Neural progenitor cell (in vitro differentiated cells): Measurements from ENCODE around the gene NCEH1. TPM values are rescaled to one million over a fixed set of nuclear protein-coding genes. Genes with fewer than 3 reads are reported as not detected.

ENCODE experiments used
- DNase-seq: peaks from one replicate; pipeline ENCODE4 v3.0.0-alpha.2; 2016; ENCODE audit warnings: low spot score
- H2AFZ ChIP-seq: fragments of 200-600 bp; sonication (generic); replicated peaks from 2 replicates; pipeline ENCODE4 v1.6.1; 2016; ENCODE audit warnings: antibody characterized with exemption
- H3F3A ChIP-seq: fragments of 200-600 bp; sonication (generic); 2 replicates; pipeline ENCODE4 v1.6.1; 2016; ENCODE audit warnings: antibody characterized with exemption, low read depth
- H3K27ac ChIP-seq: fragments of 200-600 bp; sonication (generic); 2 replicates; pipeline ENCODE4 v1.5.1; 2016; ENCODE audit warnings: mild to moderate bottlenecking
- H3K27me3 ChIP-seq: fragments of 200-600 bp; sonication (generic); 2 replicates; pipeline ENCODE4 v1.6.1; 2016; ENCODE audit warnings: mild to moderate bottlenecking, moderate library complexity
- H3K36me3 ChIP-seq: fragments of 200-600 bp; sonication (generic); 2 replicates; pipeline ENCODE4 v1.5.1; 2016
- H3K4me1 ChIP-seq: fragments of 200-600 bp; sonication (generic); 2 replicates; pipeline ENCODE4 v1.6.1; 2016; ENCODE audit warnings: mixed run types
- H3K4me2 ChIP-seq: fragments of 200-600 bp; sonication (generic); 2 replicates; pipeline ENCODE4 v1.6.1; 2016
- H3K4me3 ChIP-seq: fragments of 200-600 bp; sonication (generic); 2 replicates; pipeline ENCODE4 v1.5.1; 2016
- H3K79me2 ChIP-seq: fragments of 200-600 bp; sonication (generic); 2 replicates; pipeline ENCODE4 v1.6.1; 2016; ENCODE audit warnings: low read depth
- H3K9ac ChIP-seq: fragments of 200-600 bp; sonication (generic); 2 replicates; pipeline ENCODE4 v1.6.1; 2016
- H3K9me3 ChIP-seq: fragments of 200-600 bp; sonication (generic); 2 replicates; pipeline ENCODE4 v1.5.1; 2016; ENCODE audit warnings: low read depth
- H4K20me1 ChIP-seq: fragments of 200-600 bp; sonication (generic); 2 replicates; pipeline ENCODE4 v1.6.1; 2016; ENCODE audit warnings: low read depth
- H3K27ac Mint-ChIP-seq: 3 replicates; pipeline ENCODE4 v1.8.0; 2021; ENCODE audit warnings: mixed read lengths
- H3K27me3 Mint-ChIP-seq: 2 replicates; pipeline ENCODE4 v1.8.0; 2022; ENCODE audit warnings: low read depth, mild to moderate bottlenecking, inconsistent platforms, moderate library complexity, mixed read lengths; ENCODE audit not compliant: insufficient read depth
- H3K36me3 Mint-ChIP-seq: 3 replicates; pipeline ENCODE4 v1.8.0; 2021; ENCODE audit warnings: mixed read lengths
- H3K4me1 Mint-ChIP-seq: 3 replicates; pipeline ENCODE4 v1.8.0; 2021; ENCODE audit warnings: mixed read lengths
- H3K4me3 Mint-ChIP-seq: 3 replicates; pipeline ENCODE4 v1.8.0; 2021; ENCODE audit warnings: mild to moderate bottlenecking, moderate library complexity, mixed read lengths
- H3K9me3 Mint-ChIP-seq: 3 replicates; pipeline ENCODE4 v1.8.0; 2020; ENCODE audit warnings: mixed read lengths
- CTCF ChIP-seq: fragments of 200-600 bp; sonication (generic); IDR thresholded peaks from 2 replicates; pipeline ENCODE4 v1.5.1; 2017; ENCODE audit warnings: antibody characterized with exemption, mild to moderate bottlenecking
- EZH2 ChIP-seq: fragments of 200-600 bp; sonication (generic); IDR thresholded peaks from 2 replicates; pipeline ENCODE4 v1.6.1; 2017; ENCODE audit warnings: antibody characterized with exemption, mild to moderate bottlenecking, moderate library complexity
- EZH2phosphoT487 ChIP-seq: fragments of 200-600 bp; sonication (generic); IDR thresholded peaks from 2 replicates; pipeline ENCODE4 v1.6.1; 2017; ENCODE audit warnings: antibody characterized with exemption
- total RNA-seq: library from RNA; depleted of rRNA; stranded (reverse); fragments of >200 nt; gene quantifications from 2 replicates; pipeline ENCODE4 v1.2.3, GENCODE V29; 2015; ENCODE audit warnings: low replicate concordance

The NCEH1 gene
- total RNA-seq, 1 donor from 2014 or later, result 7.7 TPM

GRCh38 chr3:172716476-172716875 is 5.6 kb upstream of the NCEH1 start:
- peaks cover 3% of the 10 kb centered on the region for H3K36me3 Mint-ChIP-seq
- H3K9me3 Mint-ChIP-seq, result peaks cover 16% of the 10 kb centered on the region
- H3K36me3 ChIP-seq, result no peaks in the 10 kb centered on the region
- no peaks in the 10 kb centered on the region for H3K9me3 ChIP-seq
- peaks cover 3% of the 10 kb centered on the region for H3K27me3 Mint-ChIP-seq
- H3F3A ChIP-seq, result no peaks in the 10 kb centered on the region
- H3K27me3 ChIP-seq, result no peaks in the 10 kb centered on the region
- no peak overlapping the region for H3K9ac ChIP-seq
- no peak for DNase-seq
- H3K27ac Mint-ChIP-seq, result no peak overlapping the region
- H4K20me1 ChIP-seq, result no peaks in the 10 kb centered on the region
- H3K4me2 ChIP-seq, result no peak overlapping the region
- peaks cover 3% of the 10 kb centered on the region for H3K4me1 ChIP-seq
- no peaks in the 10 kb centered on the region for H3K79me2 ChIP-seq
- peaks cover 2% of the 10 kb centered on the region for H3K4me1 Mint-ChIP-seq
- TF ChIP-seq EZH2phosphoT487 (no peak), CTCF (no peak), EZH2 (no peak)
- no peak overlapping the region for H3K4me3 Mint-ChIP-seq
- H3K27ac ChIP-seq, result no peak overlapping the region
- no peak overlapping the region for H2AFZ ChIP-seq
- no peak overlapping the region for H3K4me3 ChIP-seq

- Mint-ChIP-seq H3K36me3 (no peaks in the 10 kb centered on the region), H3K4me3 (no peak overlapping the region), H3K9me3 (peaks cover 2% of the 10 kb centered on the region), H3K4me1 (peaks cover 12% of the 10 kb centered on the region), H3K27me3 (peaks cover 2% of the 10 kb centered on the region), H3K27ac (no peak overlapping the region)
- no peaks in the 10 kb centered on the region for H3K4me1 ChIP-seq
- H3K4me2 ChIP-seq, result no peak overlapping the region
- H3K9me3 ChIP-seq, result no peaks in the 10 kb centered on the region
- no peak overlapping the region for H2AFZ ChIP-seq
- H4K20me1 ChIP-seq, result no peaks in the 10 kb centered on the region
- H3K9ac ChIP-seq, result no peak overlapping the region
- H3K27me3 ChIP-seq, result no peaks in the 10 kb centered on the region
- no peak for TF ChIP-seq EZH2phosphoT487
- TF ChIP-seq EZH2, result no peak
- TF ChIP-seq CTCF, result no peak
- no peak for DNase-seq
- no peak overlapping the region for H3K27ac ChIP-seq
- peaks cover 8% of the 10 kb centered on the region for H3K79me2 ChIP-seq
- H3K4me3 ChIP-seq, result no peak overlapping the region
- no peaks in the 10 kb centered on the region for H3K36me3 ChIP-seq
- H3F3A ChIP-seq, result peaks cover 13% of the 10 kb centered on the region
Observed at GRCh38 chr3:172713316-172713715, 2.4 kb upstream of the NCEH1 start.

GRCh38 chr3:172711454-172711795 is 558 bp upstream of the NCEH1 start:
- DNase-seq, result no peak
- Histone ChIP-seq H3K27me3 (no peaks in the 10 kb centered on the region), H3K9ac (no peak overlapping the region), H3K9me3 (no peaks in the 10 kb centered on the region), H3K27ac (no peak overlapping the region), H4K20me1 (no peaks in the 10 kb centered on the region), H3K36me3 (no peaks in the 10 kb centered on the region), H3F3A (peaks cover 13% of the 10 kb centered on the region), H2AFZ (peak overlapping the region; percentile 72), H3K79me2 (peaks cover 8% of the 10 kb centered on the region), H3K4me2 (peak overlapping the region; percentile 24), H3K4me1 (peaks cover 3% of the 10 kb centered on the region), H3K4me3 (peak overlapping the region; percentile 78)
- Mint-ChIP-seq H3K27ac (no peak overlapping the region), H3K9me3 (no peaks in the 10 kb centered on the region), H3K36me3 (no peaks in the 10 kb centered on the region), H3K27me3 (peaks cover 2% of the 10 kb centered on the region), H3K4me1 (peaks cover 17% of the 10 kb centered on the region), H3K4me3 (peak overlapping the region; percentile 92)
- TF ChIP-seq EZH2 (no peak), CTCF (no peak), EZH2phosphoT487 (no peak)
